ENCODE data around the gene MAOA.

MAOA gene

DNA sequence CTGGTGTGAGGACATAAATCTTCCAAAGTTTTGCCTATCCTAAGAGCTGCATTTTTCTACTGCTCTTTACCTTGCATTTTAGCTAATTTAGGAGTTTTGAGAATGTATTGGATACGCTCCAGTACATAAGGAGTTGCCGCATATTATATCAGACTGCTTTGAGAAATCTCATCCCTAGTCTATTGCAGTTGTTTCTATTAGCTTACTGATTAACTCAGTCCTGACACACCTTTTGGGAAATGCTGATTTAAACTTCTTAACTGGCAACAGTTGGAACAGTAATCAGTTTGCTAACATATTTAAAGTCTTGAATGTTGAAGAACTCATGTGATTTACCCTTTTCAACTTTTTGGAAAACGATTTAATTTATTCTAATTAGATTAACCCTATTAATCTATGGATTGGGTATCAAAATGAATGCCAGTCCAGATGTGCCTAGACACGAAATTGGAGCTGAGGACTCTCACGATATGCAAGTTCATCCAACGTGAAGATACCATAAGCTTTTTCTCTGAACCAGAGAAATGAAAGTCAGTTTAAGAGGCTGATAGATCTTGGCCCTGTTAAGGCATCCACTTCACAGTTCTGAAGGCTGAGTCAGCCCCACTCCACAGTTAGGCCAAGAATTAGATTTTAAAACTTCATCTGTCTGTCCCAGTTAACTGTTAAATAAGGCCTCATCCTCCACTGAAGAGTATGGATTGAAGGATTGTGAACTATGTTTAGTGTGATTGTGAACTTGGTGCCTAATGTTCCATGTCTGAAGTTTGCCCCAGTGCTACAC, 90.0 kb downstream of the MAOA start:
- DNase-seq (ENCODE audit: low read depth, low spot score): no peak
- no peak overlapping the region for H3K27ac ChIP-seq
- no peaks in the 10 kb centered on the region for H3K9me3 ChIP-seq (ENCODE audit: low read depth, low read length)
- no peak overlapping the region for H3K9ac ChIP-seq (ENCODE audit: insufficient read length)
- H3K36me3 ChIP-seq (ENCODE audit: insufficient read depth, low read length): no peaks in the 10 kb centered on the region
- no peak overlapping the region for H3K4me3 ChIP-seq
- TF ChIP-seq EZH2 (IDR thresholded peaks at IDR 0.05) (no peak), POLR2AphosphoS5 (IDR thresholded peaks at IDR 0.05; ENCODE audit: borderline replicate concordance, low read depth, low read length) (no peak), FOXP2 (optimal IDR thresholded peaks at IDR 0.05; ENCODE audit: control extremely low read depth, extremely low read length, insufficient read depth) (no peak)

- H3K27ac ChIP-seq: no peak overlapping the region
- TF ChIP-seq FOXP2 (optimal IDR thresholded peaks at IDR 0.05; ENCODE audit: control extremely low read depth, extremely low read length, insufficient read depth): no peak
- TF ChIP-seq EZH2 (IDR thresholded peaks at IDR 0.05): no peak
- no peak for TF ChIP-seq POLR2AphosphoS5 (IDR thresholded peaks at IDR 0.05; ENCODE audit: borderline replicate concordance, low read depth, low read length)
- no peaks in the 10 kb centered on the region for H3K9me3 ChIP-seq (ENCODE audit: low read depth, low read length)
- no peaks in the 10 kb centered on the region for H3K36me3 ChIP-seq (ENCODE audit: insufficient read depth, low read length)
- no peak overlapping the region for H3K9ac ChIP-seq (ENCODE audit: insufficient read length)
- H3K4me3 ChIP-seq: no peak overlapping the region
- no peak for DNase-seq (ENCODE audit: low read depth, low spot score)
Measured at GRCh38 chrX:43747476-43747875, 91.4 kb downstream of the MAOA start.

DNA sequence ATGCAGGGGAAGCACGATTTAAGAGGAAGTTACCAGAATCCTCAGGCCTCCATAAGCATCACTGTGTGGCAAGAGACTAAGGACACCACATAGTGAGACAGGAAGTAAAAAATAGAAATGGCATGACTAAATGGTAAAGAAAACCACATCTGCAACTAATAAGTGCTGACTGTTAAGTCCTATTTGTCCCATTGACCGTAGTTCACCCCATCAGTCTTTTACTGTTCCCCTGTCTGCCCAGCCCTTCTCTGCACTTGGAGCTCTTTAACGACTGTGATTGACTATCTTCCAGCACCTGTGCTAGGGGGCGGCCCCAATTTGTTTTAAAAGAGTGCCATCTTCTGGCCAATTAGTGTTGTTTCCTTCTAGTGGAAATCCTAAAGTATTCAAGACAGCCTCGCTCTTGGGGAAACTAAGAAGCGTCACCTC, 94.2 kb downstream of the MAOA start:
- Histone ChIP-seq H3K4me3 (no peak overlapping the region), H3K27ac (no peak overlapping the region), H3K9me3 (ENCODE audit: low read depth, low read length) (no peaks in the 10 kb centered on the region), H3K36me3 (ENCODE audit: insufficient read depth, low read length) (no peaks in the 10 kb centered on the region), H3K9ac (ENCODE audit: insufficient read length) (no peak overlapping the region)
- TF ChIP-seq FOXP2 (optimal IDR thresholded peaks at IDR 0.05; ENCODE audit: control extremely low read depth, extremely low read length, insufficient read depth): no peak
- no peak for TF ChIP-seq EZH2 (IDR thresholded peaks at IDR 0.05)
- no peak for TF ChIP-seq POLR2AphosphoS5 (IDR thresholded peaks at IDR 0.05; ENCODE audit: borderline replicate concordance, low read depth, low read length)
- DNase-seq (ENCODE audit: low read depth, low spot score): peak; percentile 28

- Histone ChIP-seq H3K9ac (ENCODE audit: insufficient read length) (no peak overlapping the region), H3K36me3 (ENCODE audit: insufficient read depth, low read length) (no peaks in the 10 kb centered on the region), H3K4me3 (no peak overlapping the region), H3K27ac (no peak overlapping the region), H3K9me3 (ENCODE audit: low read depth, low read length) (no peaks in the 10 kb centered on the region)
- DNase-seq (ENCODE audit: low read depth, low spot score): no peak
- TF ChIP-seq POLR2AphosphoS5 (IDR thresholded peaks at IDR 0.05; ENCODE audit: borderline replicate concordance, low read depth, low read length): no peak
- no peak for TF ChIP-seq FOXP2 (optimal IDR thresholded peaks at IDR 0.05; ENCODE audit: control extremely low read depth, extremely low read length, insufficient read depth)
- no peak for TF ChIP-seq EZH2 (IDR thresholded peaks at IDR 0.05)
Measured at GRCh38 chrX:43753637-43754036, 97.5 kb downstream of the MAOA start.

DNA sequence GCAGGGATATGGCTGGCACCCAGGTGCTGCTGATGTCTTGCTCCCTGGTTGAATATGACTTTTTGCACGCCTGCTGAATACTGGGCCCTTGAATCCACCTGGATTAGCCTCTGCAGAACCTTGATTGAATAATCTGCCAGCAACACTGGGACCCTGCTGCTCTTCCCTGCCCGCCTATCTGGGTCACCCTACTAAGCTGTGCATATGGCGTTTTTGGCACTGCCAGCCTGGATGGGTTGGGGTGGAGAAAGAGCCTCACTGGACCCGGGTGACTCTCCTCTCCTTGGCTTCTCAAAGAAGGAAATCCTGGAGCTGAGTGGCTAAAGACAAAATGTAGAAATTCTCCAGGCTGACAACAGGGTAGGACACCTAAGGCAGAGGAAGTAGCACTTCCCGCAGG, 100.0 kb downstream of the MAOA start:
- no peak for DNase-seq (ENCODE audit: low read depth, low spot score)
- H3K9ac ChIP-seq (ENCODE audit: insufficient read length): no peak overlapping the region
- H3K27ac ChIP-seq: no peak overlapping the region
- no peaks in the 10 kb centered on the region for H3K36me3 ChIP-seq (ENCODE audit: insufficient read depth, low read length)
- H3K4me3 ChIP-seq: no peak overlapping the region
- no peak for TF ChIP-seq FOXP2 (optimal IDR thresholded peaks at IDR 0.05; ENCODE audit: control extremely low read depth, extremely low read length, insufficient read depth)
- no peak for TF ChIP-seq POLR2AphosphoS5 (IDR thresholded peaks at IDR 0.05; ENCODE audit: borderline replicate concordance, low read depth, low read length)
- no peak for TF ChIP-seq EZH2 (IDR thresholded peaks at IDR 0.05)
- no peaks in the 10 kb centered on the region for H3K9me3 ChIP-seq (ENCODE audit: low read depth, low read length)

GRCh38 chrX:43758044-43758443, 101.9 kb downstream of the MAOA start:
- H3K9ac ChIP-seq (ENCODE audit: insufficient read length): no peak overlapping the region
- no peaks in the 10 kb centered on the region for H3K9me3 ChIP-seq (ENCODE audit: low read depth, low read length)
- no peak for DNase-seq (ENCODE audit: low read depth, low spot score)
- H3K36me3 ChIP-seq (ENCODE audit: insufficient read depth, low read length): no peaks in the 10 kb centered on the region
- no peak overlapping the region for H3K4me3 ChIP-seq
- H3K27ac ChIP-seq: no peak overlapping the region
- TF ChIP-seq POLR2AphosphoS5 (IDR thresholded peaks at IDR 0.05; ENCODE audit: borderline replicate concordance, low read depth, low read length) (no peak), FOXP2 (optimal IDR thresholded peaks at IDR 0.05; ENCODE audit: control extremely low read depth, extremely low read length, insufficient read depth) (no peak), EZH2 (IDR thresholded peaks at IDR 0.05) (no peak)

DNA sequence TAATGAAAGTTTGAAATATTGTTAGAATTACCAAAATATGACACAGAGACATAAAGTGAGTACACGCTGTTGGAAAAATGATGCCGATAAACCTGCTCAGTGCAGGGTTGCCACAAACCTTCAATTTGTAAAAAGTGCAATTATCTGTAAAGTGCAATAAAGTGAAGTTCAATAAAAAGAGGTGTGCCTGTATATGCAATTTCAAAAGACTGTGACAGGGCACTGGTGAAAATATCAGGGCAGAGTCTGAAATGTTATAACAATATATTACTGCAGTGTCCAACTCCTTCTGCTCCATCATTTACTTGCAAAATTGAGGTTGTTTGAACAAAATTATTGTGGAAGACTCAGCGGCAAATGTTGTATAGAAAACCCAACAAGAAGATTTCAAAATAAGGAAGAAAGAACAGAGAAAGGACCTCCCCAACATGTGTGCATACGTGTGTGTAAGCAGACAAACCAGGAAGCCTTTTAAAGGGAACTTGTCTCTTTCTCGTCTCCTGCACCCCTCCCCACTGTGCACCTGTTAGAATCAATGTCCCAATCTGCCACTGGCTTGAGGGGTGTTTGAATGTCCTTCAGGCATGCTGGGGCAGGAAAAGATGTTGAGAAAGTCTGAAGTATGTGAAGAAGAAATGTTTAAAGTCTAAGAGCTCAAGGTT, 130.0 kb downstream of the MAOA start:
- no peak overlapping the region for H3K27ac ChIP-seq
- H3K4me3 ChIP-seq: no peak overlapping the region
- H3K36me3 ChIP-seq (ENCODE audit: insufficient read depth, low read length): no peaks in the 10 kb centered on the region
- no peaks in the 10 kb centered on the region for H3K9me3 ChIP-seq (ENCODE audit: low read depth, low read length)
- TF ChIP-seq POLR2AphosphoS5 (IDR thresholded peaks at IDR 0.05; ENCODE audit: borderline replicate concordance, low read depth, low read length) (no peak), EZH2 (IDR thresholded peaks at IDR 0.05) (no peak), FOXP2 (optimal IDR thresholded peaks at IDR 0.05; ENCODE audit: control extremely low read depth, extremely low read length, insufficient read depth) (no peak)
- no peak overlapping the region for H3K9ac ChIP-seq (ENCODE audit: insufficient read length)
- no peak for DNase-seq (ENCODE audit: low read depth, low spot score)

Measured in SK-N-MC (cell line).